GM13976 (cell line): ENCODE data around the gene AHCTF1.
"Not testable (repeated sequence)": the region's sequence is repeated elsewhere in the genome, so short reads cannot be mapped to it uniquely, and the experiment has no call there.

Experiments used
- DNase-seq: peaks from one replicate; pipeline ENCODE4 v3.0.0; 2012; ENCODE audit warnings: low spot score
- in situ Hi-C: fragments of 300-500 bp; cut with MboI; formaldehyde crosslinking; loops from one replicate; pipeline ENCODE4 v1.12.0; 2022; ENCODE audit warnings: low sequenced_read_pairs, mixed read lengths, inconsistent platforms; ENCODE audit not compliant: unreplicated experiment
- TF ChIP-seq, protein P1 (sequence below): IDR thresholded peaks from 2 replicates; pipeline ENCODE4 v1.5.1; 2012; ENCODE audit warnings: borderline replicate concordance, mild to moderate bottlenecking; ENCODE audit not compliant: insufficient read depth; ENCODE audit errors: extremely low read depth, missing control alignments, control extremely low read depth

The AHCTF1 gene

DNA sequence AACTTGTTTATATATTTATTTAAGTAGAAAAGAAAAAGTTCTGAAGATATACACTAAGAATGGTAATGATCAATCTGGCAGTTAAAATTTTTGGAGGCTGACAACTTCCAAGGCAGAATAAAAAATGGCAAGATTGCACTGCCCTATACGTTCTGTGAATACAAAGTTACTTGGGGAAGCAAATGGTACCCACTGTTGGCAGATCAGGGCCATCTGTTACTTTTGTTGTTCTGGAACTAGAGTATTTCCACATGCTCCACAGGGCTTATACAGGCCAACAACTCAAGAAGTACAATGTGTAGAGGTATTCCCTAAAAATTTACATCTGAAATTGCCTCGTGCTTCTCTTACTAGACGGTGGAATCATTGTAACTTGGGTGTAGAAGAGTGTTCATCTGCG is 53.2 kb downstream of the AHCTF1 start:
- in situ Hi-C loops = no loop called here
- TF ChIP-seq, protein P1, sequence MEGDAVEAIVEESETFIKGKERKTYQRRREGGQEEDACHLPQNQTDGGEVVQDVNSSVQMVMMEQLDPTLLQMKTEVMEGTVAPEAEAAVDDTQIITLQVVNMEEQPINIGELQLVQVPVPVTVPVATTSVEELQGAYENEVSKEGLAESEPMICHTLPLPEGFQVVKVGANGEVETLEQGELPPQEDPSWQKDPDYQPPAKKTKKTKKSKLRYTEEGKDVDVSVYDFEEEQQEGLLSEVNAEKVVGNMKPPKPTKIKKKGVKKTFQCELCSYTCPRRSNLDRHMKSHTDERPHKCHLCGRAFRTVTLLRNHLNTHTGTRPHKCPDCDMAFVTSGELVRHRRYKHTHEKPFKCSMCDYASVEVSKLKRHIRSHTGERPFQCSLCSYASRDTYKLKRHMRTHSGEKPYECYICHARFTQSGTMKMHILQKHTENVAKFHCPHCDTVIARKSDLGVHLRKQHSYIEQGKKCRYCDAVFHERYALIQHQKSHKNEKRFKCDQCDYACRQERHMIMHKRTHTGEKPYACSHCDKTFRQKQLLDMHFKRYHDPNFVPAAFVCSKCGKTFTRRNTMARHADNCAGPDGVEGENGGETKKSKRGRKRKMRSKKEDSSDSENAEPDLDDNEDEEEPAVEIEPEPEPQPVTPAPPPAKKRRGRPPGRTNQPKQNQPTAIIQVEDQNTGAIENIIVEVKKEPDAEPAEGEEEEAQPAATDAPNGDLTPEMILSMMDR = no peak
- DNase-seq = no peak

DNA sequence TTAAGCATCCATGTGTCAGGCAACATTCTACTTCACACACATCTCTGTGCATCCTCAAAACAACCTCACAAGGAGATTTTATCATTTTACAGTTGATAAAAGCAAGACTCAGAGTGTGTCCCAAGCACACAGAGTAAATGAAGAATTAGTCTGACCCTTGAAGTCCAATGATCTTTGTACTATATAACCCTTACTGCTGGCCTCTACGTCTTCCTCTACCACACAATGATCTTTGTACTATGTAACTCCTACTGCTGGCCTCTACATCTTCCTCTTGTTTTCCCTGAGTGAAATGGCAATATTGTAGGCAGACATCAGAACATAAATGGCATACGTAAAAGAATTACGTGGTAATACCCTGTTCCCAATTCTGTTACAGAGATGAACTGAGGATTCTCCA is 55.3 kb downstream of the AHCTF1 start:
- in situ Hi-C loops = no loop called here
- DNase-seq = no peak
- TF ChIP-seq, protein P1 = no peak

DNA sequence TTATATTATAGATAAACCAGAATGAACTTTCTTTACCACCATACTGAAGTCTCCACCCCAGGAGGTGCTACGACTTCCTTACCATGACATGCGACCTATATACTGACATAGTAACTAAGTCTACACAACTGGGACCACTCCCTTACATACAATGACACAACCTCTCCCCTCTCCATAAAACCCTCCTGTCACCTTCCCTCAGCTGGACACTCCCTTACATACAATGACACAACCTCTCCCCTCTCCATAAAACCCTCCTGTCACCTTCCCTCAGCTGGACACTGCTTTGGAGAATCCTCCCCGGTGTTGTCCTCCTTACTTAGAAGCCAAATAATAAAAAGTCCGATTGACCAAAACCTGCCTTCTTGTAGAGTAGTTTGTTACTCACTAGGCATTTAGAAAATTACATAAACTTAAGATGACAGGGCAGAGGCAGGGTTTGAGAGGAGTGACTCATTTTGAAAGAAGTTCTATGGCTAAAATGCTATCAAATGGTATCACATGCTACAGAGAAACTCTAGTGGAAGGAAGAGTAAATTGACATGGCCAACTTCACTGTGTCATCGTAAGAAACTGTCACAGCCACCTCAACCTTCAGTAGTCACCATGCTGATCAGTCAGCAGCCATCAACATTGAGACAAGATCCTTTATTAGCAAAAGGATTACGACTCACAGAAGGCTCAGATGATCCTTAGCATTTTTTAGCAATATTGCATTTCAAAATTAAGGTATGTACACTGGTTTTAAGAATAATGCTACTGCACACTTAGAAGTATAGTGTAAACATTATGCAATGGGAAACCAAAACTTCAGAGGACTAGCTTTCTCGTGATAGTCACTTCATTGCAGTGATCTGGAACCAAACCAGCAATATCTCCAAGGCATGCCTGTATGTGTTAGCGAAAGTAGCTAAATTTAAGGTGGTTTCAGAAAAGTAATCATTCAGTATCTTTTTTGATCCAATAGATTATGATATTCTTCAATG is 56.4 kb downstream of the AHCTF1 start:
- TF ChIP-seq, protein P1 = no peak
- no peak for DNase-seq
- in situ Hi-C loops = no loop called here

DNA sequence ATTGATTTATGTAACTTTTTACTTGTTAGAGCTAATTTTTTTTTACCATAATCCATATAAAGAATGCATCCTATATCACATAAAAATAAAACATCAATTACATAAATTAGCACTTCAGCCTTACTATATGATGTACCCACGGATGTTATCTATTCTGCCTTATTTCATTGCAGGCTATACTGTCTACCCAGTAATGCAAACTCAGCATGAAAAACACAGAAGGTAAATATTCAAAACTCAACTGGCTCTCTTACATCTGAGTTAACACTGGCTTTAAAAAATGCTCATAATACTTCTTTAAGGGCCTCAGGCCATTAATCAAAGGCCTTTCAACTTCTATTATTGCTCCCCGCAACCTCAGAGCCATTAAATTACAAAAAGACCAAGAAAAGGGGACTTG is 65.8 kb downstream of the AHCTF1 start:
- in situ Hi-C loops = no loop called here
- TF ChIP-seq, protein P1 = no peak
- no peak for DNase-seq

DNA sequence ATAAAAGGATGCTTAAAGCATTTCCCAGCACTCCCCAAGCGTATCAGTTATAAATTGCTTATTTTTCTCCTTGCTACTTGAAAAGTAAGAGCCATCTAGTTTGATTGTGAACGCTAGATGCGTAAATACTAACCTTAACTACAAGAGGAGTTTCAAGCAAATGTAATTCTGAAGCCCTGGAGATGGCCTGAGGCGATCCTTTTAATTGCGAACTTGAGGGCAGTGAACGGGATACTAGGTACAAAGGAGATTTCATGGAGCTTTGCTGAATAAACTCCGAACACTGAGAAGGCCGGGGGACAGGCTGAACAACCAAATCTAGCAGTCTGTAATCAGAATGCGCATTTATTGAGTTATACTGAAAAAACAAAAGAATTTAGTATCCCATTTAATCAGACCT is 68.0 kb downstream of the AHCTF1 start:
- DNase-seq = not testable (repeated sequence)

DNA sequence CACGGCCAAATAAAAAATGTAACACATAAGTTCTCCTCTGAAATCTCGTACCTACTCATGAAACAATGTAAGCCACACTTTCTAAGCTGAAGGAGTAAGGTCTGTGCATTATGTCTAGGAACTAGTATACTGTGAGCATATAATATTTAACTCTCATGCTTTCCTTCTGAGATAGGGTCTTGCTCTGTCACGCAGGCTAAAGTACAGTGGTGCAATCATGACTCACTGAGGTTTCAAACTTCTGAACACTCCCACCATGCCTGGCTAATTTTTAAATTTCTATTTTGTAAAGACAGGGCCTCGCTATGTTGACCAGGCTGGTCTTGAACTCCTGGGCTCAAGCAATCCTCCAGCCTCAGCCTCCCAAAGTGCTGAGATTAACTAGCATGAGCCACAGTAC is 71.3 kb downstream of the AHCTF1 start:
- DNase-seq = no peak
- TF ChIP-seq, protein P1 = no peak
- in situ Hi-C loops = no loop called here

More for the DNA sequence above, 68.0 kb downstream of the AHCTF1 start:
- in situ Hi-C loops = not testable (repeated sequence)

DNA sequence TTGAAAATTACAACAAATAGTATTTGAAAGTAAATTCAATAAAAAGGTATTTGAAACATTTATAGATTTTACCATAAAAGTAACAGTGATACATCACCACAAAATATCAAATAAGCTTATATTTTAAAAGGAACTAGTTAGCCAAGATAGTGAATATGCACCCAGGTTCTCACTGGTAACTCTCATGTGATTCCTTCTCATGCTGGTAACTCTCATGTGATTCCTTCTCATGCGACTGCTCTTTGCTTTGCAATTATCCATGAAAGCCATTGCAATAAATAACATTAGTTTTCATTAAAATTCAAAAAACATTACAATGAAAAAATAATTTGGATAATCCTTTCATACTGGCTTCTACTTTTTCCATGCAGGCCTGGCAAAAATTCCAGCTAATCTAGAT is 75.4 kb downstream of the AHCTF1 start:
- TF ChIP-seq, protein P1 = no peak
- DNase-seq = no peak
- in situ Hi-C loops = no loop called here

DNA sequence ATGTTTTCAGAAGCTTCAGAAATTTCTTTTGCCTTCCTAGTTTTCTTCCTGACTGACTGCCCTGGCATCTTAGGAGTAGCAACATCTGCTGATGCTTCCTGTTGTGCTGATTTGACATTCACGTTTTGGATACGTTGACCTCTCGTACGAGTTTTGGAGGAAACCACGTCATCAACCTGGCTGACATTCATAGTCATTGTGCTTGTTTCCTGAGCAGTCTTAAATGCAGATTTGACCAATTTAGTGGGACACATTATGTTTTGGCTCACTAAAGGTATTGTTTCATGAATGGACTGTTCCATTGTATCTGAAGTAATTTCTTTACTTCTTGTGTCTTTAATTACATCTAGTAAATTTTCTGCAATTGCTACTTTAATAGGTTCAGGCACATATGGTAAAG is 81.1 kb downstream of the AHCTF1 start:
- in situ Hi-C loops = not testable (repeated sequence)

More for the DNA sequence above, 81.1 kb downstream of the AHCTF1 start:
- DNase-seq = not testable (repeated sequence)
